HG02798 (cell line): ENCODE results near the gene PIP4K2A.
"Not testable (repeated sequence)": the region's sequence is repeated elsewhere in the genome, so short reads cannot be mapped to it uniquely, and the experiment has no call there.

Source experiments
- ATAC-seq: cut with Tn5 transposase; IDR thresholded peaks from one replicate; pipeline ENCODE4 v1.9.1; 2021; ENCODE audit warnings: mild to moderate bottlenecking; ENCODE audit not compliant: unreplicated experiment, poor library complexity

Gene PIP4K2A

GRCh38 chr10:22720667-22721066 is 6.3 kb upstream of the PIP4K2A start:
- ATAC-seq, result no peak

- no peak for ATAC-seq
These were observed 5.1 kb upstream of the PIP4K2A start for GRCh38 chr10:22719406-22720042.

GRCh38 chr10:22718659-22719058 is 4.3 kb upstream of the PIP4K2A start:
- ATAC-seq, result not testable (repeated sequence)

- no peak for ATAC-seq
These were observed 3.4 kb upstream of the PIP4K2A start for GRCh38 chr10:22717728-22718127.

GRCh38 chr10:22716943-22717342 is 2.6 kb upstream of the PIP4K2A start:
- no peak for ATAC-seq

GRCh38 chr10:22715290-22715625 is 880 bp upstream of the PIP4K2A start:
- ATAC-seq, result no peak

GRCh38 chr10:22713853-22714478 is 412 bp downstream of the PIP4K2A start:
- peak; percentile 24 for ATAC-seq

GRCh38 chr10:22712956-22713852 is 1.2 kb downstream of the PIP4K2A start:
- peak; percentile 22 for ATAC-seq

GRCh38 chr10:22712211-22712955 is 2.0 kb downstream of the PIP4K2A start:
- ATAC-seq, result no peak

- no peak for ATAC-seq
These were observed 3.0 kb downstream of the PIP4K2A start for GRCh38 chr10:22711373-22711772.

GRCh38 chr10:22710139-22710745 is 4.1 kb downstream of the PIP4K2A start:
- ATAC-seq, result no peak

GRCh38 chr10:22708772-22709171 is 5.6 kb downstream of the PIP4K2A start:
- no peak for ATAC-seq

GRCh38 chr10:22705527-22705926 is 8.9 kb downstream of the PIP4K2A start:
- no peak for ATAC-seq

- ATAC-seq, result peak; percentile 32
These were observed 9.4 kb downstream of the PIP4K2A start for GRCh38 chr10:22704942-22705341.

GRCh38 chr10:22704471-22704911 is 9.9 kb downstream of the PIP4K2A start:
- ATAC-seq, result peak; percentile 46

- ATAC-seq, result no peak
These were observed 12.0 kb downstream of the PIP4K2A start for GRCh38 chr10:22702348-22702747.

- ATAC-seq, result peak; percentile 32
These were observed 13.1 kb downstream of the PIP4K2A start for GRCh38 chr10:22701132-22701826.

- ATAC-seq, result peak; percentile 44
These were observed 13.9 kb downstream of the PIP4K2A start for GRCh38 chr10:22700489-22700888.

GRCh38 chr10:22699976-22700375 is 14.4 kb downstream of the PIP4K2A start:
- ATAC-seq, result no peak
